Immature natural killer cell (primary cell): ENCODE data around the gene GUK1. TPM values are rescaled to one million over a fixed set of nuclear protein-coding genes. Genes with fewer than 3 reads are reported as not detected.
A peak's percentile ranks its signal among the peaks of the same experiment; 100 is the strongest.

Experiments used
- DNase-seq, 3 donors: peaks; one replicate each; pipeline ENCODE4 v3.0.0; 2022; ENCODE audit warnings: mixed read lengths in 1 of 3
- H3K27ac Mint-ChIP-seq, 6 donors: one replicate each; pipeline ENCODE4 v1.8.0; 2020; ENCODE audit warnings: mixed read lengths in 6 of 6, mild to moderate bottlenecking in 5 of 6, inconsistent platforms in 4 of 6, moderate library complexity in 3 of 6
- H3K27me3 Mint-ChIP-seq, 3 donors: one replicate each; pipeline ENCODE4 v1.8.0; 2020 to 2021; ENCODE audit warnings: low read depth in 3 of 3, mild to moderate bottlenecking in 3 of 3, mixed read lengths in 3 of 3, moderate library complexity in 3 of 3, inconsistent platforms in 1 of 3
- H3K36me3 Mint-ChIP-seq, 3 donors: one replicate each; pipeline ENCODE4 v1.8.0; 2020; ENCODE audit warnings: mixed read lengths in 3 of 3, inconsistent platforms in 2 of 3, mild to moderate bottlenecking in 2 of 3
- H3K4me1 Mint-ChIP-seq, 2 donors: one replicate each; pipeline ENCODE4 v1.8.0; 2020; ENCODE audit warnings: inconsistent platforms in 2 of 2, mild to moderate bottlenecking in 2 of 2, mixed read lengths in 2 of 2, moderate library complexity in 1 of 2
- H3K4me3 Mint-ChIP-seq, 5 donors: one replicate each; pipeline ENCODE4 v1.8.0; 2020; ENCODE audit warnings: mild to moderate bottlenecking in 5 of 5, mixed read lengths in 5 of 5, inconsistent platforms in 3 of 5, moderate library complexity in 3 of 5
- H3K9me3 Mint-ChIP-seq, 6 donors: one replicate each; pipeline ENCODE4 v1.8.0; 2020; ENCODE audit warnings: mild to moderate bottlenecking in 6 of 6, mixed read lengths in 6 of 6, inconsistent platforms in 4 of 6, moderate library complexity in 3 of 6
- polyA plus RNA-seq, 3 donors: library from polyadenylated mRNA; unstranded; fragments of 300-500 nt; fragmentation: Illumina TruSeq; gene quantifications; one replicate each; pipeline ENCODE4 v1.2.3, GENCODE V29; 2021

The GUK1 gene
- polyA plus RNA-seq, 3 donors from 2014 or later, result 516 to 803 (median 763) TPM

DNA sequence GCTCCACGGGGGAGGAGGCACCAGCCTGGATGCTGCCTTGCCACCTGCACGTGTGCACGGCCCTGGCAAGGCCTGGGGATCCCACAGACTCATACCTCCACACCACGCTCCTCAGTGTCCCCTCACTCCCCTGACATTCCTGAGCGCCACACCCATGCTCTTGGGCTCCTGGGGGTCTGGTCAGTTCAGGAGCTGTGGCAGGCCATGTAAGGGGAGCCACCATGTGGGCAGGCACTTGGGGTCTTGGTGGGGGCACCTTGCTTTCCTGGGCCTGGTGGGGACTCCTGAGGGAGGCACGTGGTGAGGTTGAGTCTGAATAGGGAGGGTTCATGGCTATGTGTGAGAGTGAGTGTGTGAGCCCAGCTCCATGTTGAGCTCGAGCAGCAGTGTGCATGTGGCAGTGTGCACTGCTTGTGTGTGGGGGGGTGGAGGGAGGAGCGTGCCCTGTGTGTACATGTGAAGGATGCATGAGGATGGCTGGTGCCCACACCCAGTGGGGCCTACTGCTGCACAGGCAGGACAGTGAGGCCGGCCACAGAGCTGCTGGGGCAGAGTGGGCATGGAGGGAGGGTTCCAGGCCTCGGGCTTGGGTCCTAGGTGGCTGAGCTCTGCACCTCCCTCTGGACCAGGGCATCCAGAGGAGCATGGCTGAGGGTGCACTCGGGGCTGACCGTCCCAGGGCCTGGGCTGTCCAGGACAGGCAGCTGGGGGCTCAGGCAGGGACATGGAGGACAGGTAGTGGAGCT lies 11.3 kb downstream of the GUK1 start:
- DNase-seq, result no peak
- Mint-ChIP-seq H3K4me3 (no peak overlapping the region), H3K36me3 (no peaks in the 10 kb centered on the region)

DNA sequence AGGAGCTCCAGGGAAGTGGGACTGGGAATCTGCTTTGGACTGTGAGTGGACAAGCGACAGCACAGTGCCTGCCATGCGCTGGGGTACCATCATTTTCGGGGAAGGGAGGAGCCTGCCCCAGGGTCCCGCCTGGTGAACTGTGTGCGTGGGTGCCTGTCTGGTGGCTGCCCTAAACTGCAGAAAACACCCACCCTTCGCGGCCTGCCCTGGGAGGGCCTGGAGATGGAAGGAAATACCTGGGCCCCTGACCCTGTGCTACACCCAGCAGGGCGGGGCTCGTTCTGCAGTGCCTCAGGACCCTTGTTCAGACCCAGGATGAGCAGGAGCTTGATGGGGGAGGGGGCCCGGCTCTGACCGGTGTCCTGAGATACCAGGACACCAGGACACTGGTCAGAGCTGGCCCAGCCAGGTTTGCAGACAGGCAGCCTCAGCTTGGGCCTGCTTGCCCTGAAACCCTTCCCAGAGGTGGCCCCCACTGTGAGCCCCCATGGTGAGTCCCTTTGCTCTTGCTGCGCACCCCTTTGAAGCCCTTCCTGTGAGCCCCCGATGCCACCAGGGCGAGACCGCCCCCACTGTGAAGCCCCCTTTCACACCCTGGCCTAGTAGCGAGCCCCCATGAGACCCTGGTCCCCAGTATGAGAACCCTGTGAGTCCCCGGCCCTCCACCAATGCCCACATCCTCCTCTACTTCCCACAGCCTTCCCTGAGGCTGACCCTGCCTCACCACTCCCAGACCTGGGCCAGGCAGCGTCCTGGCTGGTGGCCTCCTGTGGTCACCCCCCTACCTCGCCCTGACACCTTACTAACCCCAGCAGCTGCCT lies 12.2 kb downstream of the GUK1 start:
- H3K27me3 Mint-ChIP-seq, result peaks cover 0 to 8% (median 2%) of the 10 kb centered on the region in 3 donors
- no peak for DNase-seq
- no peaks in the 10 kb centered on the region for H3K9me3 Mint-ChIP-seq
- no peaks in the 10 kb centered on the region for H3K36me3 Mint-ChIP-seq
- H3K27ac Mint-ChIP-seq, result peak overlapping the region in 3 of 6 donors; percentile 19 to 57 (median 53)
- H3K4me1 Mint-ChIP-seq, result peaks cover 0 to 1% of the 10 kb centered on the region in 2 donors
- no peak overlapping the region for H3K4me3 Mint-ChIP-seq

More for the DNA sequence above, 11.3 kb downstream of the GUK1 start:
- Mint-ChIP-seq H3K9me3 (no peaks in the 10 kb centered on the region), H3K27me3 (peaks cover 0 to 8% (median 2%) of the 10 kb centered on the region in 3 donors), H3K27ac (peak overlapping the region in 4 of 6 donors; percentile 49 to 60 (median 54)), H3K4me1 (no peaks in the 10 kb centered on the region)

DNA sequence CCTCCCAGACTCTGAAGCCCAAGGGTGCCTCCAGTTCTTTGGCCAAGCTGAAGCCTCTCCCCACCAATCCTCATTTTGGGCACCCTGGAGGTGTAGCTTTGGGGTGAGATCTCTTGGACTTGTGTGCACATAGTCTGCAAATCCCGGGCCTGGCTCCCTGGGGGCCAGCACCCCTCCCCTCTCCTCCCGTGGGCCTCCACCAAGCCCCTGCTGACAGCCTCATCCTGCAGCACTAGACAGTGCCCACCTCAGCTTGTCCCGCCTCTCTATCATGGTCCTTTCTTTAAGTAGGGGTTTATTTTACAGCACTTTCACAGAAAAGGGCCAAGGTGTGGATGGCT lies 12.8 kb downstream of the GUK1 start:
- Mint-ChIP-seq H3K4me3 (no peak overlapping the region), H3K27ac (peak overlapping the region in 1 of 6 donors; percentile 51)
- DNase-seq, result no peak

DNA sequence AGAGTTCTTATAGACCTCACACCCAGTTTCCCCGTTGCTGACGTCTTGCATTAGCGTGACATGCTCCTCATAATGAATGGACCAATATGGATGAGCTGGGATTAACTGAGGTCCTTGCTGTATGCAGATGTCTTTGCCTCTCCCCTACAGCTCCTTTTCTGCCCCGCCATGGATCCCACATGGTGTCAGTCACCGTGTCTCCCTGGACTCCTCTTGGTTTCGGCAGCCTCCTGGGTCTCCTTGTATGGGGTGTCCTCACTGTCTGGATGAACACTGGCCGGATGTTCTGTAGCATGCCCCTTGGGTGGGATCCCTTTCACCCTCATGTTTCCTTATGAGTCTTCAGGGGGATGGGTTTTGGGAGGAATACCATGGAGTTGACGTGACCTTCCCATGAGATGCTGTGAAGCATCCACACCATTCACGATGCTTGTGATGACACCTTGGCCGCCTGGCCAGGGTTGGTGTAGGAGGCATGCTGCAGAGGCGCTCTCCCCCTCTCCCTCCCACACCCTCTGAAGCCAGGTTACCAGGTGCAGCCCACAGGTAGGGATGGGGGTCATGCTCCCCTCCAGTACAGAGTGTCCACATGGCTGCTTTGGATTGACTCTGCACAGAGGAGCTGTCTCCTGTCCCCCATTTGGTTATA lies 14.1 kb downstream of the GUK1 start:
- Mint-ChIP-seq H3K4me3 (no peak overlapping the region), H3K9me3 (no peaks in the 10 kb centered on the region), H3K27ac (peak overlapping the region in 2 of 6 donors; percentile 30 to 41)

More for the DNA sequence above, 12.8 kb downstream of the GUK1 start:
- Mint-ChIP-seq H3K9me3 (no peaks in the 10 kb centered on the region), H3K36me3 (no peaks in the 10 kb centered on the region), H3K27me3 (peaks cover 0 to 8% (median 2%) of the 10 kb centered on the region in 3 donors), H3K4me1 (peaks cover 0 to 1% of the 10 kb centered on the region in 2 donors)

DNA sequence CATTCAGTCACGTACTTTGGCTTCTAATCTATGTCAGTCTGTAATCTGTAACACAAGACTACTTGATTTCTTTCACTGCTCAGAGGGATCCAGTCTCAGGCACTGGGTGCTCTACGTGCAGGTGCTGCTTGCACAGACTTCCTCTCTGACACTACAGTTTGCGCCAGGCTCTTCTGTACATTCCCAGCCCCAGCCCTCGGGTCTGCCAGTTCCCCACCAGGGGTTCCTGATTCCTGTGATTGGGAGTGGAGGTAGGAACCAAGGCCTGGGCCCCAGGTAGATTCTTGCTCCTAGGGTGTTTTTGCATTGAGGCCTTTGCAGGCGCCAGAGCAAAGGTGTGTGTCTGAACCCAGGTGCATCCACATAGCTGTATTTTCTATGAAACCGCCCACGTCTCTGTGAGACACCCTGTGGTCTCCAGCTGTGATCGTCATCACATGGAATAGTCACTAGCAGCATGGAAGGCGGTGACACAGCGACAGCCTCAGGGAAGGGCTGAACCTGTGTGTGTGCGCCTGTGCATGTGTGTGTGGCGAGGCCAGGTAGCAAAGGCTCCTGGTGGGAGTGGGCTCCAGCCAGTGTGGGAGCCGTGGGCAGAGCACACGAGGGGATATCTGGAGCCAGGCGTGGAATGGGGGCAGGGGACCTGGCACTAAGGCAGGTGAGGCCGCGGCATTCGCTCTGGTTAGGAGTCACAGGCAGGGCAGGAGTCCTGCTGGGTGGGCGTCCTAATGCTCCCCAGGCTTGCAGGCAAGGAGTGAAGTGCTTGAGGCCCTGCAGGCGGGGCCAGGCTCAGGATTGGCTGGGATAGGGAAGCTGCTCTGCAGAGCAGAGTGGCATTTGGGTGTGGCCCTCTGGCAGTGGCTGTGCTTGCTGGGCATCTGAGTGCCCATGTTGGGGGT lies 14.8 kb downstream of the GUK1 start:
- peaks cover 0 to 5% (median 0%) of the 10 kb centered on the region in 3 donors for H3K27me3 Mint-ChIP-seq
- H3K9me3 Mint-ChIP-seq, result no peaks in the 10 kb centered on the region
- H3K4me1 Mint-ChIP-seq, result peaks cover 0 to 1% of the 10 kb centered on the region in 2 donors
- no peak for DNase-seq
- no peak overlapping the region for H3K4me3 Mint-ChIP-seq
- H3K36me3 Mint-ChIP-seq, result no peaks in the 10 kb centered on the region
- H3K27ac Mint-ChIP-seq, result peak overlapping the region in 1 of 6 donors; percentile 41

More for the DNA sequence above, 14.1 kb downstream of the GUK1 start:
- peaks cover 0 to 8% (median 0%) of the 10 kb centered on the region in 3 donors for H3K27me3 Mint-ChIP-seq
- H3K4me1 Mint-ChIP-seq, result peaks cover 0 to 1% of the 10 kb centered on the region in 2 donors
- H3K36me3 Mint-ChIP-seq, result no peaks in the 10 kb centered on the region
- no peak for DNase-seq

DNA sequence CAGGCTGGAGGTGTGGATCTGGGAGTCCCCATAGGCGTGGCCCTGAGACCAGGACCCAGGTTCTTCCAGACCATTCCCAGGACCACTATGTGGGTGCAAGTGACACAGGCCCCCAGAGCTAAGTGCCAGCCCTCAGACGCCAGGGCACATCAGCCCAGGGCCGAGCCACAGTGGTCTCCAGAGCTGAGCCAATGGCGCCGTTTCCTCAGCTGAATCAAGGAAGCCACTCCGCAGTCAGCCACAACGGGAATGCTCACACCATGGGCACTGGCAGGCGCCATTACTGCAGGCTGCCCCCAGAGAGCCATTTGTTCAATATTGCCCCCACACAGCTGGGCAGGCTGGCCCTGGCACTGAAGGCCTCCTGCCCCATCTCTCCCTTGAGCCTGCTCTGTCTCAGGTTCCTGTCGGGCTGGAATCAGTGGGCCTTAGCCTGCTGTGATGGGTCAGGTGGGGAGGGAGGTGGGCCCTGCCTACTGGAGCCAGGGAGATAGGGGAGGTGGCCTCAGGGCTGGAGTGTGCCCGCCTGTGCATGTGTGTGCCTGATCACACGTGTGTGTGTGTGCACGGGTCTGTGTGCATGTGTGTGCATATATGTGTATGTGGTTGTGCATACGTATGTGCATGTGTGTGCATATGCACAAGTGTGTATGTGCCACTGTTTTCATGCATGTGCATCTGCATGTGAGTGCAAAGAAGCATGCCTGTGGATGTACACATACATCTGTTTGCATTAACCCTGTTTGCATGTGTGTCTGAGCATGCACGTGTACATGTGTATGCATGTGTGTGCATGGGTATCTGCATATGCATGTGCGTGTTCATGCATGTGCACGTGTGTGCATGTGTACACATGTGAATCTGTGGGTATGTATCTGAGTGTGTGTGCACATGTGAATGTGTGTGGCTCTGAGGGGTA lies 15.8 kb downstream of the GUK1 start:
- Mint-ChIP-seq H3K36me3 (no peaks in the 10 kb centered on the region), H3K27me3 (peaks cover 0 to 5% (median 0%) of the 10 kb centered on the region in 3 donors), H3K4me3 (no peak overlapping the region), H3K9me3 (no peaks in the 10 kb centered on the region), H3K27ac (no peak overlapping the region), H3K4me1 (peaks cover 0 to 1% of the 10 kb centered on the region in 2 donors)
- DNase-seq, result no peak

DNA sequence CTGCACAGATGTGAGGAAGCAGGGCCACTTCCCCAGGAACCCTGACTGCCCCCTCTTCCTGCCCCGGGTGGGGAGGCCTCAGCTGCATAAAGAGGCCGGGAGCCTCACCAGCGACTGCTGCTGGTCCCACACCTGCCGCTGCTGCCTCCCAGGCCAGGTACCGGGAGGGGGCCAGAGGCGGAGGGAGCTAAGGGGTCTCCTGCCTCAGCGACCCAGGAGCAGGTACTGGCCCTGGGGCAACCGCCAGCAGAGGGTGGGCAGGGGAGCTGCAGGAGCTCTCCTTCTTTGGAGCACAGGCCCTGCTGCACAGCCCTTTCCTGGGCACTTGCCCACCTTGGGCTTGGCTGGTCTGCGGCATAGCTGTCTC lies 16.4 kb downstream of the GUK1 start:
- Mint-ChIP-seq H3K27ac (no peak overlapping the region), H3K4me3 (no peak overlapping the region), H3K27me3 (peaks cover 0 to 3% (median 2%) of the 10 kb centered on the region in 3 donors), H3K36me3 (no peaks in the 10 kb centered on the region), H3K4me1 (peaks cover 0 to 1% of the 10 kb centered on the region in 2 donors), H3K9me3 (no peaks in the 10 kb centered on the region)
- no peak for DNase-seq

DNA sequence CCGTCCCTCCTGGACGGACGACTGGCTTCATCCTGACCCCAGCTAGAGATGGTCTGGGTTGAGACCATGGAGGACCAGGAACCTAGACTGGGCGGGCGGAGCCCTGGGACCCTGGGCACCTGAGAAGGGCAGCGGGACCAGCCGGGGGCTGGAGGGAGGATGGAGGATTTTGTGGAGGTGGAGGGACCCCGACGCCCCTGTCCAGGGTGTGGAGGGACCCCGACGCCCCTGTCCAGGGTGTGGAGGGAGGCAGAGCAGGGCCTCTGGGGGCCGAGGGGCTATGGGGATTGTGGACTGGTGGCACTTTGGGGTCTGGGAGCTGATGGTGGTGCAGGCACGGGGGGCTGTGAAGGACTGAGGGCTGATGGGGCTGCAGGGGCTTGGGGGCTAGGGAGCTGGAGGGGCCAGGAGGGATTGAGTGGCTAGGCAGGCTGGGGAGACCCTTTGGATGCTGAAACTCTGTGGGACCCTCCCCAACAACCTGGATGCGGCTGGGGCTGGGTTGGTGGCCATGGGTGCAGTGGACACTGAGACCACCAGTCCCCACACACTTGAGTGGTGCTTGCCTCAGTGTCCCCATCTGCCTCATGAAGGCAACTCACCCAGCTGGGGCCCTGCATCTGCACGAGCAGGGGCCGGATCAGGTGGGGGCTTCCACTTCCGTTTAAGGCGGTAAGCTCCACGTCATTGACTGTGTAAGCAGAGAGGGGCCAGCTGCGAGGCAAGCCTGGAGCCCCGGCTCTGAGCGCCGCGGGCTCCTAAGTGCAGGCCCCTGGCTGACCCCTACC lies 17.1 kb downstream of the GUK1 start:
- H3K27me3 Mint-ChIP-seq, result peaks cover 0 to 3% (median 1%) of the 10 kb centered on the region in 3 donors
- H3K27ac Mint-ChIP-seq, result no peak overlapping the region
- peaks cover 0 to 1% of the 10 kb centered on the region in 2 donors for H3K4me1 Mint-ChIP-seq
- H3K36me3 Mint-ChIP-seq, result no peaks in the 10 kb centered on the region
- no peaks in the 10 kb centered on the region for H3K9me3 Mint-ChIP-seq
- DNase-seq, result no peak
- H3K4me3 Mint-ChIP-seq, result no peak overlapping the region

DNA sequence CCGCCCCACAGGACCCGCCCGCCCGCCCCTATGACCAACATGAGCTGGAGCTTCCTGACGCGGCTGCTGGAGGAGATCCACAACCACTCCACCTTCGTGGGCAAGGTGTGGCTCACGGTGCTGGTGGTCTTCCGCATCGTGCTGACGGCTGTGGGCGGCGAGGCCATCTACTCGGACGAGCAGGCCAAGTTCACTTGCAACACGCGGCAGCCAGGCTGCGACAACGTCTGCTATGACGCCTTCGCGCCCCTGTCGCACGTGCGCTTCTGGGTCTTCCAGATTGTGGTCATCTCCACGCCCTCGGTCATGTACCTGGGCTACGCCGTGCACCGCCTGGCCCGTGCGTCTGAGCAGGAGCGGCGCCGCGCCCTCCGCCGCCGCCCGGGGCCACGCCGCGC lies 17.6 kb downstream of the GUK1 start:
- Mint-ChIP-seq H3K36me3 (no peaks in the 10 kb centered on the region), H3K4me3 (no peak overlapping the region), H3K9me3 (no peaks in the 10 kb centered on the region), H3K27me3 (peaks cover 0 to 3% (median 1%) of the 10 kb centered on the region in 3 donors), H3K4me1 (peaks cover 0 to 1% of the 10 kb centered on the region in 2 donors), H3K27ac (no peak overlapping the region)
- no peak for DNase-seq

DNA sequence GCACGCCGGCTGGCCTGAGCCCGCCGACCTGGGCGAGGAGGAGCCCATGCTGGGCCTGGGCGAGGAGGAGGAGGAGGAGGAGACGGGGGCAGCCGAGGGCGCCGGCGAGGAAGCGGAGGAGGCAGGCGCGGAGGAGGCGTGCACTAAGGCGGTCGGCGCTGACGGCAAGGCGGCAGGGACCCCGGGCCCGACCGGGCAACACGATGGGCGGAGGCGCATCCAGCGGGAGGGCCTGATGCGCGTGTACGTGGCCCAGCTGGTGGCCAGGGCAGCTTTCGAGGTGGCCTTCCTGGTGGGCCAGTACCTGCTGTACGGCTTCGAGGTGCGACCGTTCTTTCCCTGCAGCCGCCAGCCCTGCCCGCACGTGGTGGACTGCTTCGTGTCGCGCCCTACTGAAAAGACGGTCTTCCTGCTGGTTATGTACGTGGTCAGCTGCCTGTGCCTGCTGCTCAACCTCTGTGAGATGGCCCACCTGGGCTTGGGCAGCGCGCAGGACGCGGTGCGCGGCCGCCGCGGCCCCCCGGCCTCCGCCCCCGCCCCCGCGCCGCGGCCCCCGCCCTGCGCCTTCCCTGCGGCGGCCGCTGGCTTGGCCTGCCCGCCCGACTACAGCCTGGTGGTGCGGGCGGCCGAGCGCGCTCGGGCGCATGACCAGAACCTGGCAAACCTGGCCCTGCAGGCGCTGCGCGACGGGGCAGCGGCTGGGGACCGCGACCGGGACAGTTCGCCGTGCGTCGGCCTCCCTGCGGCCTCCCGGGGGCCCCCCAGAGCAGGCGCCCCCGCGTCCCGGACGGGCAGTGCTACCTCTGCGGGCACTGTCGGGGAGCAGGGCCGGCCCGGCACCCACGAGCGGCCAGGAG lies 18.3 kb downstream of the GUK1 start:
- no peak overlapping the region for H3K4me3 Mint-ChIP-seq
- peaks cover 0 to 1% of the 10 kb centered on the region in 2 donors for H3K4me1 Mint-ChIP-seq
- no peaks in the 10 kb centered on the region for H3K9me3 Mint-ChIP-seq
- H3K27me3 Mint-ChIP-seq, result peaks cover 0 to 3% (median 1%) of the 10 kb centered on the region in 3 donors
- H3K36me3 Mint-ChIP-seq, result no peaks in the 10 kb centered on the region
- H3K27ac Mint-ChIP-seq, result no peak overlapping the region
- DNase-seq, result no peak

DNA sequence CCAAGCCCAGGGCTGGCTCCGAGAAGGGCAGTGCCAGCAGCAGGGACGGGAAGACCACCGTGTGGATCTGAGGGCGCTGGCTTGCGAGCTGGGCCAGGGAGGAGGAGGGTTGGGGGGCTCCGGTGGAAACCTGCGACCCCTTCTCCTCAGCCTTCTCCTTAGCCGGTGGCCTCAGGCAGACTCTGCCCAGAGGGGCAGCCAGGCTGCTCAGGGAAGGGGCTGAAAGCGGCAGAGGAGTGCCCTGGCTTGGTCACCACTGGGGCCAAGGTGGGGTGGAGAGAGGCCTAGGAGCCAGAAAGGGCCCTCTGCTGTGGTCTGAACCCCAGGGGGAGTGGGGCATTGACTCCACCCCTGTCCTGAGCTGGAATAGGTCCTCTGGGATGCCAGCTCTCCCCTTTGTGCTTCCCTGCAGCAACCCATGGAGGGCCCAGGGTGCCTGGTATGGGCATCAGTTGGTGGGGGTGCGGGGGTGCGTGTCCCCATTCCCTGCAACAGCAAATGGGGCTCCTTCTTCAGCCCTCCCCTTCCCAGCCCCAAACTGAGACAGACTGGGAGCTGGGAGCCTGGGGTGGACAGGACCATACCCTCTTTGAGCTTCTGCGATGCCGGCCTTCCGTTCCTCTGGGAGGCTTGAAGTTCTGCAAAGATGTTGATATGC lies 19.1 kb downstream of the GUK1 start:
- Mint-ChIP-seq H3K4me1 (peaks cover 1 to 2% of the 10 kb centered on the region in 2 donors), H3K36me3 (no peaks in the 10 kb centered on the region), H3K27me3 (peaks cover under 1 to 3% (median 1%) of the 10 kb centered on the region in 3 donors), H3K4me3 (no peak overlapping the region), H3K9me3 (no peaks in the 10 kb centered on the region), H3K27ac (no peak overlapping the region)
- DNase-seq, result no peak
